T1000 (cell line): ENCODE data around the gene MYO5A.
"Not testable (repeated sequence)": the region's sequence is repeated elsewhere in the genome, so short reads cannot be mapped to it uniquely, and the experiment has no call there.

Experiments
- DNase-seq: peaks from one replicate; lab custom pipeline; 2025; ENCODE audit warnings: mixed read lengths; lab: John Stamatoyannopoulos, UW

The MYO5A gene

DNA sequence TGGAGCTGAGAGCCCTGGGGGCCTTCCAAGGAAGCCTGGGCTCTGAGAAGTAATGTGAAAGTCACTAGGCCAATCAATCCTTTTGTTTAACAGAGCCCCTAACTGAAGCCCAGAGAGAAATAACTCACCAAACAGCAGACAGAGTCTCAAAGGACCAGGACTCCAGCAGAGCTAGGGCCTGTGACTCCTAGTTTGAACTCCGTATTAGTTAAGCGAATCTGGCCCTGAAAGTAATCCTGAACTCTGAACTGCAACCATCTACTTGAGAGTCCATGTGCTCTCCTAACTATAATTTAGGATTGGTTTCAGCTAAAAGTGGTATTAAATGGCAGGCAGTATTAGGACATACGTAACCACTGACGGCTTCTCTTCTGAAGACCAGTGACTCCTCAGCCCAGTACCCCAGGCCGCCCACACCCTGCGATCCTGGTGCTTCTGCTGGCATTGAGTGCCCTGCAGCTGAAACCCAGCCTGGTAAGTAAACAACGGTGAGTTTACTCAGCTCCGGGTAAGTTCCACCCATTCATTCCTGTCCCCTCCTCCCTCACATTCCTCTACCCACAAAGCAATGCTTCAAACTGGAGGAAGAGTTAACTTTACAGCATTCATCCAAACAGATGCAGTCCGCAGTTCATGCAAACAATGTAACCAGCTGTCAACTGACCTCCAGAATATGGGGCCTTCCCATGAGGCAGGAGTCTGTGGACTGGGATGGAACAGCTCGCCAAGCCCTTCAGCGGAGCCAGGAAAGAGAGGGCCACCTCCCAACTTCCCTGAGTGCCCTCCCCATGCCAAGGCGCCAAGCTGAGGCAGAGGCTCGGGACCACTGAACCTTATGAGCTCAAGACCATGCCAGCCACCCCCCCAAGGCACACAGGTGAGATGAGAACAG lies 240.4 kb downstream of the MYO5A start:
- DNase-seq, result peak; percentile 12

DNA sequence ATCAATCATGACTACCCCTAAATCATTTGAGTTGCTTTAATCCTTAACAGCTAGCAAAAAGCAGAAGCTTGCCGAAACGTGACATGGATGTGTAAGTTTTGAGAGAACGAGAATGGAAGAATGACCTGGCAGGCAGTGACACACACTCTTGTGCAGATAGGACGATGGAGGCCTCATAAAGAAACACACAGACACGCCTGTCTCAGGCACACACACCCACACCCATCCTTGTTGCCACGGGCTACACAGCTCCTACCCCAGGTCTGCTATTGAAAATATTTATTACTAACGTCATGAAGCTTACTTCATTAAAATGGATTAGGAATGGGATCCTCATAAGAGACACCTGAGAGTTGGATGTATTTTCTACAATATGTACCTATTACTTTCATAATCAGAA lies 241.6 kb downstream of the MYO5A start:
- no peak for DNase-seq

DNA sequence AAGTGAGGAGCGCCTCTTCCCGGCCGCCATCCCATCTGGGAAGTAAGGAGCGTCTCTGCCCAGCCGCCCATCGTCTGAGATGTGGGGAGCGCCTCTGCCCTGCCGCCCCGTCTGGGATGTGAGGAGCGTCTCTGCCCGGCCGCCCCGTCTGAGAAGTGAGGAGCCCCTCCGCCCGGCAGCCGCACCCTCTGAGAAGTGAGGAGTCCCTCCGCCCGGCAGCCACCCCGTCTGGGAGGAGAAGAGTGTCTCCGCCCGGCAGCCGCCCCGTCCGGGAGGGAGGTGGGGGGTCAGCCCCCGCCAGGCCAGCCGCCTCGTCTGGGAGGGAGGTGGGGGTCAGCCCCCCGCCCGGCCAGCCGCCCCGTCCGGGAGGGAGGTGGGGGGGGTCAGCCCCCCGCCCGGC lies 242.7 kb downstream of the MYO5A start:
- not testable (repeated sequence) for DNase-seq

DNA sequence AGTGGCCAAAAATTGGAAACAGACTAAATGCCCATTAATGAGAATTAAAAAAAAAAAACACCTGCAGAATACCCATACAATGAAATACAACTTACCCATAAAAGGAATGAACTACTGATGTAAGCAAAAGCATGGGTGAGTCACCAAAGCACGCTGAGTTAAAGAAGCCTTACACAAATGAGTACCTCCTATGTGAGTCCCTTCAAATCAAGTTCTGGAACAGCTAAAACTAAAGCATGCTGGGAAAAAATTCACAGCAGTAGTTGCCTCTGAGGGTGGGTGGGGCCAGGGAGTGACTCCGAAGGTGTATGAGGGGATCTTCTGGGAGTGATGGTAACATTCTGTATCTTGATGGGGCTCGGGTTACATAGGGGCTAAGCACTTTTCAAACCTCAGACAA lies 244.5 kb downstream of the MYO5A start:
- DNase-seq, result no peak

DNA sequence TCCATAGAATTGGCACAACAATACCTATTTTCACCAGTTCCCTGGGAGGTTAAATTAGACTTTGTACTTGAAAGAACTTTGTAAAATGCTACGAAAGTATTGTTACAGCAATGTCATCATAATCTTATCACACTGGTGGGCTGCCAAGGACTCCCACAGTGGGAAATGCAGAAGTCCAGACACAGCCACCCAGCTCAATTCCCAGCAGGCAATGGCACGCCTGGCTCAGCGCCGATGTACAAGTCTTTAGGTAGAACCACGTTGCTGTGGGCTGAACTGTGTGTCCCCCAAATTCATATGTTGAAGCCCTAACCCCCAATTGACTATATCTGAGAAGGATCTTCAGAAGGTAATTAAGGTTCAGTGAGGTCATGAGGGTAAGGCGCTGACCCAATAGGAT lies 245.4 kb downstream of the MYO5A start:
- no peak for DNase-seq

DNA sequence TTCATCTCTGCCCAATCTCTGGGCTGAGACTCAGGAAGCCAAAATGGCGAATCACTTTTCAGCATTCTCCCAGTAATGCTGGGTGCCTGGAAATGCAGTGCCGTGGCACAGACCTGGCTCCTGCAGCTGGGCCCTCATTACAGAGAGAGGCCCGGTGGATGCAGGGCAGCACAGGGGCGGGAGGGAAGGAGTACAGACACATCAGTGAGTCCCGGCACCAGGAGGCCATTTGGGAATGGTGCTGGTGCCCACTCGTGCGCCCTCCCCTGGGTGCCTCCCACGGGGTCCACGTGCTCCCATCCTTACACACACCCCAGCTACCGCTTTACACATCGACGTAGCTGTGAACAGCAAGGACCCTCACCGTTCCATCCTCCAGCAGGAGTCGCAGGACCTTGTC lies 246.3 kb downstream of the MYO5A start:
- DNase-seq, result no peak

DNA sequence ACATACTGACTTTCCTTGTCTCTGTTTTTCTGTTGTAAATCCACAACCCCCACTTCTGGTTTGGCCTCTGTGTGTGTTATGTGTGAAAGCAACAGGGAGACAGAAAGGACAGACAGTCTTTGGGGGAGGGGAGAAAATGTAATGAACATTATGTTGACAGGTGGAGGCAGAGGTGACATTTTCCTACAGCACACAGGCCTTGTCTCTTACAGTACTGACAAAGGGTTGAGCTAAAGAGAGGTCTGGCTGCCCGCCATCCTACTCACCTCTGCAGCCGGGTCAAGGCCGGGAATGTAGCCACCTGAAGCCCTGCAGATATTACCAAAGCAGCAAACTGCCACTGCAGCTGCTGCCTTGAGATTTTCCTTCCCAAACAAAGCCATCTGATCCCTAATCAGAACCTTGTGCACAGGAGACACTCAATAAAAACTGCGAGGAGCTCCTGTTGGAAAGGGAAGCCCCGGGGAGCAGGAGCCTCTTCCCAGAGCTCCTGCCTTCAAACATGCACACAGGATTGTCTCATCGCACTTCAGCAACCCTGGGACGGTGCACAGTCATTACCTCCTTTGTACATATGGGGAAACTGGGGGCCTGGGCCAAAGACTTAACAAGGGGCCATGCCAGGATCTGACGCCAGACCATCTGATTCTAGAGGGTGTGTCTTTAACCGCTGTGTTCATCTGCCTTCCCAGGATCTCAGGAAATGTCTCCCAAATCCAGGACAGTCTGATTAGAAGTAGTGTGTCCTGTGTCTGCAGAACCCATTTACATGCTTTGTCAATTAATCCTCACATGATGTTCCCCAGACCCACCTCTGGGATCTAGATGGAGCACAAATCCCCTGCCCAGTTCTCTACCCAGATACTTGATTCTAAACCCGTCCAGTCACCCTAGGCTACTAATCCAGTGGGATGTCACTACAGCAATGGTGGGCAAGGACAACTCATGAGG lies 247.3 kb downstream of the MYO5A start:
- no peak for DNase-seq

DNA sequence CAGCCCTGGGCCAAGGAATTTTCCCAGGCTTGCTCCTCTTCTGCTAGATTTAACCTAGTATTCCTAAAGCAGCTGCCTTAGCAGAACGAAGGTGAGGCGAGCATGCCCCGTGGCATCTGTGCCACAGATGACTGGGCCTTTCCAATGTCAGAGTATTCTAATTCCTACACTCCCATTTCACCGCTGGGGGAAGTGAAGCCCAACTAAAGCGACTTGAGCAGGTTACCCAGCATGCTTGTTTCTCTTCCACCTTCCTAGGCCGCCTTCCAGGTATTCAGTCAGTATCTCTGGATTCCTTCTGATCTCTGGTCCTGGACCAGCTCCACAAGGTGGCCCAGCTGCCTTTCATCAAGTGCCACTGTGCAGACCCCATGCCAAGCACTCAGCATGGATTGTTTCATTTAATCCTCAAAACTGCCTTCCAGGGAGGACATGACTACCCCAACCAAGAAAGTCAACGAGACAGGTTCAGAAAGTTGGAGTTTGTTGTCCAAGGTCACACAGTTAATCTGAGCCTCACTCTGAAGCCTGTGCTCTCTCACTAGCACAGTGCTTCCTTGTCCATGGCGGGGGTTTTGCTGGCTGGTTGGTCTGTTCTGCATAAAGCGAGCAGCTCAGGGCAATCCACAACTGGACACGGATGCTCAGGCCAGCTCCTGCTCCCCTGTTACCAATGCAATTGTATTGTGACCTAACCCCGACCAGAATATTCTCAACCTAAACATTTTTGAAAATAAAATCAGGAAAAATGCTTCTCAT lies 248.2 kb downstream of the MYO5A start:
- no peak for DNase-seq

DNA sequence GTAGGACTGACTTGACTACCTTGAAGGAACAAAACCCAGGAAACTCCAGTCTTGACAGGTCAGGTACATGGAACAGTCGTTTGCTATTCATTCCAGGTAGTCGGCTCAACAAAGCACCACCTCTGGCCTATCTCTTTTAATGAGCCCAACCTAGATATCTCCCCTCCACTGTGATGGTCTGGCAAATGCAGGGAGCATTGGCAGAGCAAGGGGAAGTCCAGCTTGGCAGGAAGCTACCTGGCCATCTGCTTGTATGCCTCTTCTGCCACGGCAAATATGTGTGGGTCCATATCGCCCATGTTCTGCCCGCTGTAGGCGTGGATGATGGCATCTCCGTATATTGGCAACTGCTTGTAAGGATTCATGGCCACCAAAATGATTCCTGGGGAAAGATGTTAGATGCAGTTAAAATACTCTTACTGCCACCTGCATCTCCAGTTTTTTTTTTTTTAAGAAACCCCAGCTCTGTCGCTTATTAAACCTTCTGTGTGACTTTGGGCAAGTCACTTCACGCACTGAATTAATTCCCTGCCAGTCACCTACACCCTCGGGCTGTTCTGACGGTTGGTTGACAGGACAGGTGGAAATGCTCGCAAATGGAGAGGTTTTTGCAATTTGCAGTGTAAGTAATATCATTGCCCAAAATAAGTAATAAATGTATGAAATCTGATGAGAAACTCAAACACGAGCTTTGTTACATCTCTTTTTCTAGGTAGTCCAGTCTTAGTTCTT lies 249.9 kb downstream of the MYO5A start:
- no peak for DNase-seq

DNA sequence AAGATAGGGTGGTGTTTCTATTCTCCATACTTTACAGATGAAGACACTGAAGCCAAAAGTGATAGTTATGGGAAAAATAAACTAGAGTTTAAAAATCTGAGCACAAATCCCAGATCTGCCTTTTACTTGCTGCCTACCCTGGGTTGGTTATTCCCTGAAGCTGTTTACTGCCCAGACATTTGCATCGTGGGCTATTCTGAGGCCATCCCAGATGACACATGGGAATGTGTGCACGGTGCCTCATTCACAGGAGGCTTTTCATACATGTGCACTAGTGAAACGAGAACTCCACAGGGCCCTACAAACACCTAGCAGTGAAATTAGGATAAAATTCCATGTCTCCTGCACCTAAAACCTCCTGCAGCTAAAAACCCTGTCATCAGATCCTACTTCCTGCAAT lies 250.5 kb downstream of the MYO5A start:
- DNase-seq, result no peak

DNA sequence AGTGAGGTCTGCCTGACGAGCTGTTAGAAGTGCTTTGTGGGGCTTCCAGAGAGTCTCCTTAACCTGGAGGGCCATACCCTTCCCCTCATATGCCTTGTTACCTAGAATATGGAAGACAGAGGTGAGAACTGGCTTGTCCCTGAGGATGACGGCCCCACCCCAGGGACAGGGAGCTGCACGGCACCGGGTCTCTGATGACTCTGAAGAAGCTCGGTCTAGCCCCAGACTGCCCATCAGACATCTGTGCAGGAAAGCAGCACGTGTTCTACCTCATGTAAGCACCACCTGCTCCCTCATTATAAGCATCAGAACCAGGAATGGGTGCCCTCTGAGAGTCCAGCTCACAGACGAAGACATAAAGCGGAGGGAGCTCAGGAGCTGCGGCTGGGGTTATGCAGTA lies 251.1 kb downstream of the MYO5A start:
- no peak for DNase-seq

DNA sequence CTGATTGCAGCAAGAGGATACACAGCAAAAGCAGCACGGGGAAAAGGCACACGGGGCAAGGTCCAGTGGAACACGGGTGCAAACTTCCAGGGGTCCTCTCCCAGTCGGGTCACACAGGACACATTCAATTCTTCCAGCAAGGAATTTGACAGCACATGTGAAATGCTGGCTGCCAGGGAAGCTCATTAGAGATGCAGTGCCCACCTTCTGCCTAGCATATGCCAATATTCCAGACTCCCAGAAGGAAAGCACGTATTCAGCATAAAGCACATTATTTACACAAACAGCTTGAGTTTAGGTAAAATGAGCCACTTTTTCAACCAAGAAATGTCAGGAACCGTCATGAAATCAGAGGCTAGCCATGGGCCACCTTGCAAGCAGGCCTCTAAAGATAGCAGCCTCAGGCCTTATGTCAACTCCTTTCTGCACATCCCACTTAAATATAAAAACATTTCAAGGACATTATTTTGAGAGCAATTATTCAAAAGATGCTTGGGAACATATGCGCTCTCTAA lies 252.4 kb downstream of the MYO5A start:
- DNase-seq, result no peak

DNA sequence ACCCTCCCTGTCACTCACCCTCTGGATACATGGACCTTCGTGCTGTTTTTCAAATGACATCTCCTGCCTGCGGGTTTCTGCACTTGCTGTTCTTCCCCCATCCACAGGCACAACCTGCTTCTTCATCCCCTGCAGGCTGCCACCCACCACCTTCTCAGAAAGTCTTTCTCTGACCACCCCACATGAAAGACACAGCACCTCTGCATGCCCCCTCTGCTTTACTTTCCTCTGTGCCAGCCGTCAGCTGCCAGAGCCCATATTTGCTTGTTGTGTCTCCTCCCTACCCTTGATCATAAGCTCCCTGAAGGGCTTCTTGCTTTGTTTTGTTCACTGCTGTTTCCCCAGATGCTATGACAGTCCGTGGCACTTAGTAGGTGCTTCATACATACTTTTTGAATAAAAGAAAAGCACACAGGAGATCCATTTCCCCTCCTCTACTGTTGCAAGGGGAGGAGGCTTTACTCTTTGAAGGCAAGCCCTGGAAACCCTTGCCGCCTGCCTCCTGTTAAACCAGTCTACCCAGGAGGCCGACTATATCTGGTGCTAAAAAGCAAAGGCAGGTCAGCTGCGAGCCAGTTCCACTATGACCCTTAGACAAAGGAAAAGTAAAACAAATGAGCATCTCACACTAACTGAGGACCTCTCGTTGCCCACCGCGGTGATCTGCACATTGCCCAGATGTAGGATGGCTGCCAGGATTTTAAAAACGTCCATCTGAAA lies 265.0 kb downstream of the MYO5A start:
- DNase-seq, result no peak

DNA sequence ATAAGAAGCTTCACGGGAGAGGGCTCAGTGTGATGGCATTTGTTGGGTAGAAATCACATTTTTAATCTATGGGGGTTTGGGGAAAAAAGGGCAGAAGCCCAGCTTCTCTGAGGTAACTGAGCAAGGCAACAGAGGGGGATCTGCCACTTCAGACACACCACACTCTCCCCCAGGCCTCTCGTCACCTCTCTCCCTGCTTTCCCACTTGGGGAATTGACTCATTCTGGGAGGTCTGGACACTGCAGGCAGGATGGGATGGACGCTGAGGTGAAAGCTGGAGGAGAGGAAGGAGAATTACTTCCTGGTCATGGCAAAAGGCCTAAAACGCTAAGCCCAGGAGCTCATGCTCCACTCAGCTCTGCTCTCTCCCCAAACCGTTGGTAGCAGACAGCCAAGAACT lies 266.3 kb downstream of the MYO5A start:
- no peak for DNase-seq

DNA sequence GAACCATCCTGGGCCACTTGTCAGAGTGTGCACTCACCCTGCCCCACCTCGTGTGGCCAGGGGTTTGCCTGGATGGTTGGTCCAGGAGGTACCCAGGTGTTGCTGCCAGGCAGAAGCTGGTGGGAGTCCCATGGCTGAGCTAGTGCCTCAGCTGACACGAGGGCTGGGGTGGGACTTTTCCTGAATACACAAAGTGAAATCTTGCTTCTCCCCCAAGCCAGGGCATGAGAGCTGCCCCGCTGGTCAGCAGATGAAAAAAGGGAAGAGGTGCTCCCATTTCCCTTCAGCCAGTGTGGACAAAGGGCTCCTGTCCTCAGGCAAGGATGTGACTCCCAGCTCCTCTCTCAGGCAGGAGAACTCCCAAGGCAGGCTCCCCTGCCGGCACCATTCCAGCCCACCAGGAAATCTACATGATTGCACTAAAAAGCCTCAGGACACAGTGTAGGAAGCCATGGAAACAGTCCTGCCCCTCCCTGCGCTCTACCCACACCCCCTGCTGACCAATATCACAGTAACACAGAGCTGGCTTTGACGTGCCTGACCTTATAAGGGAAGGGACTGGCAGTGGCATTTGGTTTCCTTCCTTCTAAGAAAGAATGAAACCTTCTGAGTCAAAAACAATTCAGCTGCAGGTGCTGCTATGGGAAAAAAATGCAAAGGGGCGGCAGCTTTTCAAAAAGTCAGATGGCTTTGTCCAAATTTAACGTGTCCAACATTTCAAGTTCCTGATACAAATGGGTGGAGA lies 267.0 kb downstream of the MYO5A start:
- DNase-seq, result peak; percentile 63

DNA sequence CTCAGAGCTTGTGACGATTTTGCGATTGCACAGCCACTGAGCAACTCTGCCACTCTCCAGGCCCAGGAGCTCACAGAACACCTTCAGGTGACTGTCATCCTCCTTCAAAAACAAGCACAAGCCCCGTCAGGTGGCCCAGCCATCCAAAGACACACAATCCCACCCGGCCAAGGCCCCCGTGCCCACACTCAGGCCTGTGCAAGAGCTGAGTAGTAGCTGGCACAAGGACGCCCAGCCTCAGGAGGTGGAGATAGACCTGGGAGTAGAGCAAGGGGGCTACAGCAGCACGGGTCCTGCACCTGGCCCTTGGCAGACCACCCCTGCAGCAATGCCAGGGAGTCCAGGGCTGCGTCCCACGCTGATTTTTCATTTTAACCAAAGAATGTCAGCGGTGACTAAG lies 267.7 kb downstream of the MYO5A start:
- no peak for DNase-seq

DNA sequence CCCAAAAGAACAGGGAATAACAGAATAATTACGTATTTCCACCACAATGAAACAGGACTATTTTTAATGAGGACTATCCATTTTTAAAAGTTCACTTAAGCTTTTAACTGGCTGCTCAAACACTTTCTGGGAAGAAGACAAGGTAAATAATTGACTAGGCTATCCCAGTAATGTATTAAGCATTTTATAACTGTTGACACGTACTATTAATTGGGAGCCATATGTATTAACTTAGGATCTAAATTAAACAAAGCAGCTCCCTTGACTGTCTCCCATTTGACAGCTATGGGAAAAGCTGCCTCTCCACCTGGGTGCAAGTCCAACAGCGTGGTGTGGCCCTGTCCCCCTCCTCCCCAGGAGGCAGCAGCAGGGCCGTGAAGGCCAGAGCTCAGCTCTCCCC lies 269.2 kb downstream of the MYO5A start:
- DNase-seq, result no peak

DNA sequence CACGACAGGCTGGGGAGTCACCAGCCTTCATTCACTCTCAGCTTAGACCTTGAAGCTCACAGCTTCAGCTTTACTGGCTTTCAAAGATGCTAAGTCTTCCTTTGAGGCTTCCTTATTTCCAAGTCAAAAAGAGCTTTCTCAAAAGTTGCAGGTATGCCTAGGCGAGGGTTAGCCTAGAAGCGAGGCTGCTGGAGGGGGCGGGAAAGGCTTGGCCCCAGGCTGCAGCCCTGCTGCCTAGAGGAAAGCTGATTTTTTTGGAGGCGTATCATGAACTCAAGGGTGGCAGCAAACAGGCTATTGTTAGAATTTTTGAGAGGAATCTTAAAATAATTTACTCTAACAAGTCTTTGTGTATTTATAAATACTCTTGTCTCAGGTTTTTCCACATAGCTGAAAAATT lies 270.2 kb downstream of the MYO5A start:
- no peak for DNase-seq

DNA sequence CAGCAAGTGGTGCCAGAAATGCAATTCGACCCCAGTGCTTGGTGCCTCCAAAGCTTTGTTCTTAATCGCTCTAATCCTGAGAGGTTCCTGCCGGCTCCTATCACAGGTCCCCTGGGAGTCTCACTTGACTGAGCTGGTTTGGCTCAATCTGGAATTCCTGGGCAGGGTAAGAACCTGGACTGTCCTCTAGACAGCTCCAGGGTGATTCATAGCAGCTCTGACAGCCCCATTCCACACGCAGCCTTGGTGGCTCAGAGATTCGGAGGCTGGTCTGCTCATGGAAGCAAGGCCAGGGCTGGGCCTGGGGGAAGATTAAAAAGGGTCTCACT lies 271.0 kb downstream of the MYO5A start:
- peak; percentile 58 for DNase-seq
